MCF 10A (cell line): ENCODE results near the gene GSAP. TPM values are rescaled to one million over a fixed set of nuclear protein-coding genes. Genes with fewer than 3 reads are reported as not detected.

ENCODE experiments used
- BruUV-seq: library from RNA; stranded (reverse); fragments of 400-500 nt; replicated peaks from 2 replicates; lab custom pipeline; 2021; lab: Mats Ljungman, UMichigan
- CTCF ChIA-PET: fragments of 300-600 bp; sonication (Branson Sonifier 250); formaldehyde crosslinking; extraction: SDS; loops from one replicate; lab custom pipeline; 2021; ENCODE audit warnings: antibody characterized with exemption, inconsistent platforms; lab: Yijun Ruan, JAX
- POLR2A ChIA-PET: fragments of 300-600, 350-650 bp; sonication (Branson Sonifier 250); formaldehyde crosslinking; extraction: SDS; loops from one replicate; lab custom pipeline; 2020; ENCODE audit warnings: antibody characterized with exemption, inconsistent platforms; lab: Yijun Ruan, JAX
- DNase-seq: peaks from one replicate; pipeline ENCODE4 v3.0.0-alpha.2; 2018; ENCODE audit not compliant: unreplicated experiment
- H3K27ac Mint-ChIP-seq: one replicate; pipeline ENCODE4 v1.8.0; 2022; ENCODE audit warnings: mild to moderate bottlenecking, low read depth, mixed read lengths; ENCODE audit not compliant: unreplicated experiment
- H3K27me3 Mint-ChIP-seq: one replicate; pipeline ENCODE4 v1.8.0; 2022; ENCODE audit warnings: mixed read lengths; ENCODE audit not compliant: insufficient read depth, unreplicated experiment
- H3K36me3 Mint-ChIP-seq: one replicate; pipeline ENCODE4 v1.8.0; 2022; ENCODE audit warnings: mild to moderate bottlenecking, moderate library complexity, mixed read lengths; ENCODE audit not compliant: insufficient read depth, unreplicated experiment
- H3K4me1 Mint-ChIP-seq: one replicate; pipeline ENCODE4 v1.8.0; 2022; ENCODE audit warnings: mixed read lengths; ENCODE audit not compliant: insufficient read depth, unreplicated experiment
- H3K4me3 Mint-ChIP-seq: one replicate; pipeline ENCODE4 v1.8.0; 2022; ENCODE audit warnings: mild to moderate bottlenecking, moderate library complexity, mixed read lengths; ENCODE audit not compliant: unreplicated experiment
- H3K9me3 Mint-ChIP-seq: one replicate; pipeline ENCODE4 v1.8.0; 2022; ENCODE audit warnings: mixed read lengths; ENCODE audit not compliant: unreplicated experiment
- intact Hi-C: fragments of 100-400 bp; cut with micrococcal nuclease; formaldehyde crosslinking; loops from 2 replicates; pipeline ENCODE4 v1.14.1; 2022
- total RNA-seq: library from RNA; stranded (reverse); gene quantifications from 2 replicates; pipeline ENCODE4 v1.2.3, GENCODE V29; 2022
- TF ChIP-seq, protein P1 (sequence below): fragments of 200-600 bp; IDR thresholded peaks from one replicate; pipeline ENCODE4 v1.8.0; 2022; ENCODE audit warnings: antibody characterized with exemption, mild to moderate bottlenecking; ENCODE audit not compliant: unreplicated experiment

GSAP gene
- total RNA-seq, 1 experiment from 2014 or later = 13.7 TPM

DNA sequence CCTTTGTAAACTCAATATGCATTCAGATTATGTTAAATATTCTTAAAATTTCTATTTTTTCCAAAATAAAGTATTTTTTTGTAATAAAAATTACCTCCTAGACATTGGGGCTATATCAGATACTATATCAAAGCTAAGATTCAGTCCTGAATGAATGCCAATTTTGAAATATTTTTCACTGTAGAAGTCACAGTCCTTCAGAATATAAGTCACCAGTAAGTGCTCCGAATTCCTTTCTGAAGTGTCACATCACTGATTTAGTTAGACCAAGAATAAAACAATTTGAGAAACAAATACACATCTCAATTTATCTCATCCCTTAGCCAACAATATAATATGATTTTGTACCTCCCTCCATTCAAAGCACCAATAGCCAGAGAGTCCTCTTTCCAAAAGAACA lies 33.9 kb upstream of the GSAP start:
- DNase-seq = no peak
- TF ChIP-seq, protein P1, sequence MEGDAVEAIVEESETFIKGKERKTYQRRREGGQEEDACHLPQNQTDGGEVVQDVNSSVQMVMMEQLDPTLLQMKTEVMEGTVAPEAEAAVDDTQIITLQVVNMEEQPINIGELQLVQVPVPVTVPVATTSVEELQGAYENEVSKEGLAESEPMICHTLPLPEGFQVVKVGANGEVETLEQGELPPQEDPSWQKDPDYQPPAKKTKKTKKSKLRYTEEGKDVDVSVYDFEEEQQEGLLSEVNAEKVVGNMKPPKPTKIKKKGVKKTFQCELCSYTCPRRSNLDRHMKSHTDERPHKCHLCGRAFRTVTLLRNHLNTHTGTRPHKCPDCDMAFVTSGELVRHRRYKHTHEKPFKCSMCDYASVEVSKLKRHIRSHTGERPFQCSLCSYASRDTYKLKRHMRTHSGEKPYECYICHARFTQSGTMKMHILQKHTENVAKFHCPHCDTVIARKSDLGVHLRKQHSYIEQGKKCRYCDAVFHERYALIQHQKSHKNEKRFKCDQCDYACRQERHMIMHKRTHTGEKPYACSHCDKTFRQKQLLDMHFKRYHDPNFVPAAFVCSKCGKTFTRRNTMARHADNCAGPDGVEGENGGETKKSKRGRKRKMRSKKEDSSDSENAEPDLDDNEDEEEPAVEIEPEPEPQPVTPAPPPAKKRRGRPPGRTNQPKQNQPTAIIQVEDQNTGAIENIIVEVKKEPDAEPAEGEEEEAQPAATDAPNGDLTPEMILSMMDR = no peak
- no peaks in the 10 kb centered on the region for H3K36me3 Mint-ChIP-seq
- ChIA-PET CTCF (no interaction called here), POLR2A (no interaction called here)
- H3K27me3 Mint-ChIP-seq = no peaks in the 10 kb centered on the region
- intact Hi-C loops = no loop called here
- BruUV-seq = no TSS peak
- no peaks in the 10 kb centered on the region for H3K9me3 Mint-ChIP-seq
- H3K4me3 Mint-ChIP-seq = no peak overlapping the region
- peaks cover 14% of the 10 kb centered on the region for H3K4me1 Mint-ChIP-seq
- H3K27ac Mint-ChIP-seq = no peak overlapping the region

DNA sequence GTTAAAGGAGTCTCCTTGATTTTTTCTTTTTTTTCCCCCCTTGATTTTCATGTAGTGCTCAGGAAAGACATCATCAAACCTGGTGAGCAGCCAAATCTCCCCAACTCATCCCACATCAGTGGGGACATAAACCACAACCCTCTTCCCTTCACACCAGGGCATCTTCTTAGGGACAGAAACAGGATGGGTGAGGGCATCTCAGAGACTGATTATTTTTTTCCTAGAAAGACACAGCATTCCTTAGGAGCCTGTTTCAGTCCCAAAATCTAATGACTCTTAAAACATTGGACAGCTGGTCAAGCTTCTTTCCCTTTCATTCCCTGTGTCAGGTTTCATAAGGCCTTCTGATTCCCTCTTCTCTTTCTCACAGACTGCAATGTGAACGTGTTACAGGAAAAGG lies 31.5 kb upstream of the GSAP start:
- ChIA-PET CTCF (no interaction called here), POLR2A (no interaction called here)
- TF ChIP-seq, protein P1 = no peak
- intact Hi-C loops = no loop called here
- Mint-ChIP-seq H3K36me3 (no peaks in the 10 kb centered on the region), H3K9me3 (no peaks in the 10 kb centered on the region), H3K4me1 (peaks cover 19% of the 10 kb centered on the region), H3K4me3 (no peak overlapping the region), H3K27ac (no peak overlapping the region), H3K27me3 (no peaks in the 10 kb centered on the region)
- no TSS peak for BruUV-seq
- DNase-seq = no peak

- no peaks in the 10 kb centered on the region for H3K36me3 Mint-ChIP-seq
- CTCF ChIA-PET = interaction anchor here (0.6 to 2.0 kb wide), 4 partner anchors 21 to 343 kb away, joined by 3 to 9 read pairs (median 4); no protein-coding TSS in a partner anchor
- H3K4me1 Mint-ChIP-seq = peaks cover 14% of the 10 kb centered on the region
- H3K4me3 Mint-ChIP-seq = no peak overlapping the region
- DNase-seq = no peak
- H3K27me3 Mint-ChIP-seq = no peaks in the 10 kb centered on the region
- intact Hi-C loops = no loop called here
- no TSS peak for BruUV-seq
- no peaks in the 10 kb centered on the region for H3K9me3 Mint-ChIP-seq
- TF ChIP-seq, protein P1 = no peak
- POLR2A ChIA-PET = no interaction called here
- H3K27ac Mint-ChIP-seq = no peak overlapping the region
These were observed 28.0 kb upstream of the GSAP start for GRCh38 chr7:77444123-77444522.

- ChIA-PET CTCF (interaction anchor here (0.9 to 2.0 kb wide), 2 partner anchors 105 to 209 kb away, joined by 3 to 9 read pairs; no protein-coding TSS in a partner anchor), POLR2A (interaction anchor here (0.7 kb wide), 1 partner anchor 76 kb away, joined by 3 read pairs; no protein-coding TSS in a partner anchor)
- no peaks in the 10 kb centered on the region for H3K9me3 Mint-ChIP-seq
- no peak overlapping the region for H3K4me3 Mint-ChIP-seq
- H3K4me1 Mint-ChIP-seq = peaks cover 14% of the 10 kb centered on the region
- H3K36me3 Mint-ChIP-seq = no peaks in the 10 kb centered on the region
- peak overlapping the region; percentile 72 for H3K27ac Mint-ChIP-seq
- H3K27me3 Mint-ChIP-seq = no peaks in the 10 kb centered on the region
- no peak for DNase-seq
- intact Hi-C loops = no loop called here
- no TSS peak for BruUV-seq
- TF ChIP-seq, protein P1 = no peak
These were observed 26.9 kb upstream of the GSAP start for GRCh38 chr7:77443042-77443441.
